GM21576 (cell line): ENCODE measurements around the gene EIF2S2.
"Not testable (repeated sequence)": the region's sequence is repeated elsewhere in the genome, so short reads cannot be mapped to it uniquely, and the experiment has no call there.

Experiments used
- ATAC-seq: cut with Tn5 transposase; IDR thresholded peaks from one replicate; pipeline ENCODE4 v1.9.1; 2021; ENCODE audit warnings: mild to moderate bottlenecking, moderate library complexity; ENCODE audit not compliant: unreplicated experiment

EIF2S2 gene

GRCh38 chr20:34111702-34112599, at the start of gene EIF2S2:
TSS of gene EIF2S2 (minus strand) at chr20:34112243. CDS start at chr20:34112110, 133 bp downstream.
- peak; percentile 91 for ATAC-seq

GRCh38 chr20:34157697-34158096, 45.7 kb upstream of the EIF2S2 start:
- not testable (repeated sequence) for ATAC-seq

GRCh38 chr20:34155836-34156235, 43.8 kb upstream of the EIF2S2 start:
- no peak for ATAC-seq

GRCh38 chr20:34153169-34153568, 41.1 kb upstream of the EIF2S2 start:
- ATAC-seq, result not testable (repeated sequence)

GRCh38 chr20:34152073-34152472, 40.0 kb upstream of the EIF2S2 start:
- ATAC-seq, result not testable (repeated sequence)

GRCh38 chr20:34150306-34151000, 38.4 kb upstream of the EIF2S2 start:
- no peak for ATAC-seq

GRCh38 chr20:34145280-34145819, 33.3 kb upstream of the EIF2S2 start:
- no peak for ATAC-seq

GRCh38 chr20:34143951-34144350, 31.9 kb upstream of the EIF2S2 start:
- no peak for ATAC-seq

GRCh38 chr20:34142121-34142520, 30.1 kb upstream of the EIF2S2 start:
- ATAC-seq, result no peak

- ATAC-seq, result no peak
Measured at GRCh38 chr20:34141293-34141692, 29.2 kb upstream of the EIF2S2 start.

- ATAC-seq, result not testable (repeated sequence)
Measured at GRCh38 chr20:34135525-34136275, 23.7 kb upstream of the EIF2S2 start.

GRCh38 chr20:34133365-34133860, 21.4 kb upstream of the EIF2S2 start:
- ATAC-seq, result not testable (repeated sequence)

- ATAC-seq, result not testable (repeated sequence)
Measured at GRCh38 chr20:34132943-34133342, 20.9 kb upstream of the EIF2S2 start.

GRCh38 chr20:34132491-34132890, 20.4 kb upstream of the EIF2S2 start:
- ATAC-seq, result not testable (repeated sequence)

- ATAC-seq, result no peak
Measured at GRCh38 chr20:34131491-34131890, 19.4 kb upstream of the EIF2S2 start.

GRCh38 chr20:34129518-34130162, 17.6 kb upstream of the EIF2S2 start:
- no peak for ATAC-seq

- ATAC-seq, result no peak
Measured at GRCh38 chr20:34127792-34128191, 15.7 kb upstream of the EIF2S2 start.

GRCh38 chr20:34124469-34125249, 12.6 kb upstream of the EIF2S2 start:
- no peak for ATAC-seq

- ATAC-seq, result no peak
Measured at GRCh38 chr20:34123309-34123708, 11.3 kb upstream of the EIF2S2 start.
